GM18508 (cell line): ENCODE data around the gene TGFA.

Experiments
- ATAC-seq: cut with Tn5 transposase; IDR thresholded peaks from one replicate; pipeline ENCODE4 v1.9.1; 2021; ENCODE audit warnings: moderate number of reproducible peaks; ENCODE audit not compliant: insufficient read depth, unreplicated experiment

TGFA gene

GRCh38 chr2:70554338-70554892, 789 bp upstream of the TGFA start:
- no peak for ATAC-seq

- ATAC-seq: no peak
Measured at GRCh38 chr2:70553334-70553583, 367 bp downstream of the TGFA start.

GRCh38 chr2:70552501-70553333, 909 bp downstream of the TGFA start:
- no peak for ATAC-seq

GRCh38 chr2:70551167-70551566, 2.5 kb downstream of the TGFA start:
- ATAC-seq: no peak

- no peak for ATAC-seq
Measured at GRCh38 chr2:70549962-70550361, 3.7 kb downstream of the TGFA start.

GRCh38 chr2:70549064-70549710, 4.4 kb downstream of the TGFA start:
- no peak for ATAC-seq

- ATAC-seq: no peak
Measured at GRCh38 chr2:70548233-70548632, 5.4 kb downstream of the TGFA start.

GRCh38 chr2:70546885-70547284, 6.7 kb downstream of the TGFA start:
- ATAC-seq: no peak

GRCh38 chr2:70546376-70546775, 7.2 kb downstream of the TGFA start:
- no peak for ATAC-seq

- ATAC-seq: no peak
Measured at GRCh38 chr2:70541481-70542020, 12.1 kb downstream of the TGFA start.

GRCh38 chr2:70537840-70538239, 15.8 kb downstream of the TGFA start:
- no peak for ATAC-seq

- no peak for ATAC-seq
Measured at GRCh38 chr2:70536517-70537055, 17.0 kb downstream of the TGFA start.

- no peak for ATAC-seq
Measured at GRCh38 chr2:70535573-70535972, 18.1 kb downstream of the TGFA start.

- ATAC-seq: no peak
Measured at GRCh38 chr2:70534183-70534836, 19.3 kb downstream of the TGFA start.

GRCh38 chr2:70532244-70532935, 21.2 kb downstream of the TGFA start:
- ATAC-seq: no peak

- ATAC-seq: no peak
Measured at GRCh38 chr2:70531419-70532086, 22.1 kb downstream of the TGFA start.

GRCh38 chr2:70529610-70530009, 24.0 kb downstream of the TGFA start:
- ATAC-seq: no peak

GRCh38 chr2:70528929-70529328, 24.7 kb downstream of the TGFA start:
- no peak for ATAC-seq

- no peak for ATAC-seq
Measured at GRCh38 chr2:70528276-70528675, 25.4 kb downstream of the TGFA start.
